Femur (tissue), 1 donor: ENCODE measurements around the gene DHRS7B.
"Not testable (repeated sequence)": the region's sequence is repeated elsewhere in the genome, so short reads cannot be mapped to it uniquely, and the experiment has no call there.

Source experiments
- DNase-seq: peaks from one replicate; pipeline ENCODE4 v3.0.0-alpha.2; 2017

The DHRS7B gene

DNA sequence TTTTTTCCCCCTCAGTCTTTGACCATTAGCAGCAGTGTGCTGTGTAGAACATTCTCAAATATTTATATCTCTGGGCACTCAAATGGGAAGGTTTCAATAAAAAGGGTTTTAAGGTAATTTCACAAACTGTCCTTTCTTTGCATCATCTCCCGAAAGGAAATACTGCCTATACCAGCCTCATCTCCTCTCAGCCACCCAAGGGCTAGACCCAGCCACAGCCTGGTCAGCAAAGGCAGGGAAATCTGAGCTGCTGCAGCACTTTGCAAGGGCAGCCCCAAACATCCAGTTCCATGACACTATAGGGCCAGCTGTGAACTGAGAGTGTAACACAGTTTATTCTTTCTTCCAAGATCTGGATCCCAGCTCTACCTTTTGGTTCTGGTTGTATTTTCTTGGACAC is 58.3 kb downstream of the DHRS7B start:
- peak; percentile 10 for DNase-seq

DNA sequence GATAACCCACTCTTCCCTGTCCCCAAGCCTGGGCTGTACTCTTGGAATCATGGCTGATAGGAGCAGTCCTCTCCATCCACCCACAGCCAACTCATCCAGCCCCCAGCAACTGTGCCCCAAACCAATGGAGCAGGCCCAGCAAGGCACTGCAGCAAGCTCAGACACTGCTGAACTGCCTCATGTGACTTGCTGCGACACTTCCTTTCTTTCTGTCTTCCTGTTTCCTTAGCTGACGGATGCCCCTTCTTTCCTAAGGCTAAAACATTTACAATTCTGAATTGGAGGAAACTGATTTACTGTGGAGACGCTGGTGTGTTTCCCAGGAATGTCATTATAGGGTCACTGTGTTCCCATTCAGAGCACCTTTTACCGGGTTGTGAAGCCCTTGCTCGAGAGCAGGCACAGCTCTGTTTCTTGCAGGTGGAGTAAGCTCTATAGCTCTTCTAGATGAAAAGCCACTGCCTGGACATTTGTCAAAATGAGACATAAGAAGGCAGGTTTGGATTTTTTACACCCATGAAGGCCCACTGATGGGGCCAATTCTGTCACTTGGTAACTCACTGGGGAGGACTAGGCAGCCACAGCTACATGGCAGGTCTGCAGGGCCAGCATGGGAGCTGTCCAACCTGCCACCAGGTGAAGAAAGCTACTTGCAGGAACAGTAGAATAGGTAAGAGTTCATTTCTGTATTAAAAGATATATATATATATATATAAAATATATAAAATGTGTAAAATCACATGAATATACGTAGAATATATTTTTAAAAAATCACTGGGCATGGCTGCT is 59.8 kb downstream of the DHRS7B start:
- peak; percentile 25 for DNase-seq

DNA sequence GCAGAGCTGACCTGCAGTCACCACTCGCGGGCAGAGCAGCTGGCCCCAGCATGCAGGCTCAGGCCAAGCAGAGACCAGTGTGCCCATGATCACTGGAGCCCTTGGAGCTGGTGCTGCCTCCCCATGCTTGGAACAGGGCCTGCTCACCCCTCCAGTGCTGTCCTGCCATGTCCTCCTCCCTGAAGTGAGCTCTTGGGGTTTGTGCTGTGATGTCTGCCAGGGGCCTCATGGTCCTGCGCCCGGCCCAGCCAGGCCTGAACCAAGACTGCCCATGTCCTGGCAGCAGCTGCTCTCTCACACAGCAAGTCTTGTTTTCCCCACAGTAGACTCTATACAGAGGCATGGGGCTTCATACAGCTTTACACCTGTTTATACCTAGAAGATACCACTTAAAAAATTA is 62.6 kb downstream of the DHRS7B start:
- no peak for DNase-seq

DNA sequence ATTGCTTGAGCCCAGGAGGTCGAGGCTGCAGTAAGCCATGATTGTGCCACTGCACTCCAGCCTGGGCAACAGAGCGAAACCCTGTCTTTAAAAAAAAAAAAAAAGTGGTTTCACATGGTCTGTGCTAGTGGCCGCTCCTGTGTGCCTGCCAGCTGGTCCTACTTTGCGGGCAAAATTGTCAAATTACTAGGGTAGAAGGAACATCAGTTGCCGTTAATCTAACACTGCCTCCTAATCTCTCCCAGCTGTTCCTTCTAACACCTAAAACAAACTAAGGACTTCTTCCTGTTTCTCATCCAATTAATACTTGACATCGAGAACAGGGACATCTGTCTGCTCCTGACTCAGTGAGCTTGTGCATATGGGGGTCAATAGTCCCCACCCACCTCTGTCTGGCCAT is 63.3 kb downstream of the DHRS7B start:
- DNase-seq: no peak

DNA sequence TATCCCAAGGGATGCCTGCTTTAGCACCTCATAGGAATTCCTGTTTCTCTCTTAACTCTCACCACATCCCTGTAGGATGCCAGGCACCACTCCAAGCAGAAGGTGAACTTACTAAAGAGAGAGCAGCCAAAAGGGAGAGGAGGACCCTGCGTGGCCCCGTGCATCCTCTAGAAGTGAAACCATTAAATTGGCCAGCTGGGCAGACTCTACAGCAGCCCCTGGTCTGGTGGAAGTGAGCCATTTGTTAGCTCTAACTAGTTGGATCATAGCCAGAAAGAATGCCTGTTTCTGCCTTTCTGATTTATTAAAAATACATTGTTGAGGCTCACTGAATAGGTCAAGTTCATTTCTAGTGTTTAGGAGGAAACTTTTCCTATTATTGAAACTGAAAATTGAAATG is 64.9 kb downstream of the DHRS7B start:
- DNase-seq: no peak

DNA sequence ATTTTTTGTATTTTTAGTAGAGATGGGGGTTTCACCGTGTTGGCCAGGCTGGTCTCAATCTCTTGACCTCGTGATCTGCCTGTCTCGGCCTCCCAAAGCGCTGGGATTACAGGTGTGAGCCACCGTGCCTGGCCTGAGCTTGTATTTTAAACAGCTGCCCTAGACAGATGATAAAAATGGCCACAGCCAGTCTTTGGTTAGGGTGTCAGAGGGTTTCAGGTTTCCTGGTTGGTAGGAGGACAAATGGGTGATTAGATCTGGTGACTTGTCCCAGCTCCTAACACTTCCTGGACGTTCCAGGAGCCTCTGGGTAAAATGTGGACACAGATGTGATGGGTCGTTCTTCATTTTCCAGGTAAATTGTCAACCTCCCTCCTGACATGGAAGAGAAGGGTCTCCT is 65.7 kb downstream of the DHRS7B start:
- not testable (repeated sequence) for DNase-seq

DNA sequence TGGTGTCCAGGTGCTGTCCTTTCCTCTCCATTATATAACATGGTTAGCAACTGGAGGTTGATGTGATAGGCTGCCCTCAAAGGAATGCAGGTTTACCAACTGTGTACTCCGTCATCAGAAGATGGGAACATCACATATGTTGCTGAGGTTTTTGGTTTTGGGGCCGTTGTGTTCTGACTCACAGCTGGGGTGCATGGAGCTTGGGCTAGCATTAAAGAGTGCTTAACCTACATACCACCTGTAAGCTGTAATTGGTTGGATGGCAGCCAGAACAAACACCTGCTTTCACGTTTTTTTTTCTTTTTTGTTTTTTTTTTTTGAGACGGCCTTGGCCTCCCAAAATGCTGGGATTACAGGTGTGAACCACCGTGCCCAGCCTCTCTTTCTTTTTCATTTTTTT is 66.3 kb downstream of the DHRS7B start:
- no peak for DNase-seq

DNA sequence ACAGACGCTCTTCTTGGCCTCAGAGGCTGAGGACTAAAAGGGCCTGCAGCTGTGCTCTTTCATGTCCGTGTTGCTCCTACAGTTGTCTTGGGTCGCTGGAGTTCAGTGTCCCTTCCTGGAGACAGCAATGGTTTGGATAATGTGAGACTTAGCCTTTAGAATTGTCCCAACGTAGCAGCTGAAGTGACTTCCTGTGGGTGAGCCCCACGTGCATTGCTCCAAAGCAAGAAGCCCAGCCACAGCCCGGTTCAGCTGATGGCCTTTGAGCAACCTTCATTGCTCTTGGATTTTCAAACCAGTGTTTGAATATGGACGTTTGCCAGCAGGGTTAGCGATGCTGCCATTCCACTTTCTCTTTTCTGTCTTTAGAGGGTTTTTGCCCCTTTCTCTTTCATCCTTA is 67.5 kb downstream of the DHRS7B start:
- DNase-seq: peak; percentile 44

DNA sequence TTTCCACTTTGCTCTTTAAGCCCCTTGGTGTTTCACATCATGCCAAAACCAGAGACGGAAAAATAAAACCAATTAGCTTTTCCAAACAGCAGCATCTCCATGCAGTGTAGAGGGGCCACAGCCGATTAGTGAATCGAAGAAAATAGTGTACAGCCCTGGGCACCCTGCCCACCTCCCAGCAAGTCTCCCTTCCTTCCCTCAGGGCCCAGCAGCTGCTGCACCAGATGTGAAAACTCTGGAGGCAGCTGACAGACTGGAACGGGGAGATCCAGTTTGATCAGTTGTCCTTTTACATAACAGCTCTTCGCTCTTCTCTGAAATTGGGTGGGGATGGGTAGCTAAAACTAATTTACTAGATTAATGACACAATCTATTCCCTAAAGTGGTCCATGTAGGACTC is 67.9 kb downstream of the DHRS7B start:
- peak; percentile 83 for DNase-seq

DNA sequence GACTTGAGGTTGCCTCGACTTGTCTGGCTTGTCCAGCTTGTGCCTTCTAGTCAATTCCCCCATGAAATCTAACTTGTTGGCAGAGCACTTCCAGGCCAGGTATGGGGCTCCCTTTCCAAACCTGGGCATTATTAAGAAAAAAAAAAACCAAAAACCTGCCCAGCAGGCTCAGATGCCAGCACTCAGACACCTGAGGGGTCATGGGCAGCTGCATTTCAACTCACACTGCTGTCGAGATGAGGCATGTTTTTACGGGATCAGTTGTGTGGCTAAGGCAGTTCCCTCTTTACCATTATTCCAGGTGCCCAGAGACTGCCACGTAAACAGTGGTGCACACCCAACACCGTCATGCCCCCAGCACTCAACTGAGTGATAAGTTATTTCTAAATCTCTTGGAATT is 69.4 kb downstream of the DHRS7B start:
- peak; percentile 2 for DNase-seq

DNA sequence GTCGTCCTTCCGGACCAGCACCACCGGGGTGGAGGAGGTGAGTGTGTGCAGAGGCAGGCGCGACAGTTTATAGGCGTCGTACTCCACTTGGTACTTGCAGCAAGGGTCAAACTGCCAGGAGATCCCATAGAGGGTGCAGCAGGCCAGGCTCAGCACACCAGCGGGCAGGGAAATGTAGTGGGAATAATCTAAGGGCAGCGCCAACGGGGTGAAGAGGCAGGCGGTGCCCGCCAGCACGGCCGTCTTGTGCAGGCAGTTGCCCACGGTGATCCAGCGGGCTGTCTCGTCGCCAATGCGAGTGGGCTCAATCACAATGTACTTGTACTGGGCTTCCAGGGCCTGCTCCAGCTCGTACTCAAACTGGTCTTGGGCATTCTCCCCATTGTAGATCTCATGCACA is 71.6 kb downstream of the DHRS7B start:
- DNase-seq: peak; percentile 9

DNA sequence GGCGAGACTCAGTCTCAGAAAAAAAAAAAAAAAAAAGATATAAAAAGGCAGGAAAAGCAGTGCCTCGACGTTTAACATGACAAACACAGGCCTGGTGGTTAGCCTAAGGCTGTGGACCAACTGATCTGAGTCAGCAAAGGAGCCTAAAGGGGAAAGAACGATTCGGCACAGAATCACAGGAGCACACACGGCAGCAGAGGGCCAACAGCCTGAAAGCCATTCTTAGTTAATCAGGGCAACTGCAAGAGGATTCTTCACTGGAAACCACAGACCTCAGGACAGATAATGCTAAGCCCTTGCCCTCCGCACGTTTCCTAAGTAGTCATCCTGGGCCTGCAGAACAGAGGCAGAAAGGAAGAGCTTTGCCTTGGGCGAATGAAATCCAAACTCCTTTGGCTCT is 72.5 kb downstream of the DHRS7B start:
- DNase-seq: peak; percentile 7

DNA sequence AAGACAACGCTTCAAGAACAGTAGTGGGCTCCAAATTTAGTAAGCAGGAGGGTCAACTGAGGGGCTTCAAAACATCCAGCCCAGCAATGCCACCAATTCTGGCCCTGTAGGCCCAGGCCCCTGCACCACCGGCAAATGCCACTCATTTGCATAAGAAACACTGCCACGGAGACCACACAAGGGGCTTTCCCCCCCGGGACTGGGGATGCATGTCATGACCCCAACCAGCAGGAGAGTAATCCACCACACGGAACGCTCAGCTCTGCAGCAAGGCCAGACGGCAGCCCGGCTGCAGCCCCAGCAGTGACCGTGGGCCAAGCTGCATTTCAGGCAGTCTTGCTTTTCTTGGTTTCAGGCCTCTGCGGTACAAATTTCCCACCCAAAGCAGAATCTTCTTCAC is 73.1 kb downstream of the DHRS7B start:
- peak; percentile 10 for DNase-seq

DNA sequence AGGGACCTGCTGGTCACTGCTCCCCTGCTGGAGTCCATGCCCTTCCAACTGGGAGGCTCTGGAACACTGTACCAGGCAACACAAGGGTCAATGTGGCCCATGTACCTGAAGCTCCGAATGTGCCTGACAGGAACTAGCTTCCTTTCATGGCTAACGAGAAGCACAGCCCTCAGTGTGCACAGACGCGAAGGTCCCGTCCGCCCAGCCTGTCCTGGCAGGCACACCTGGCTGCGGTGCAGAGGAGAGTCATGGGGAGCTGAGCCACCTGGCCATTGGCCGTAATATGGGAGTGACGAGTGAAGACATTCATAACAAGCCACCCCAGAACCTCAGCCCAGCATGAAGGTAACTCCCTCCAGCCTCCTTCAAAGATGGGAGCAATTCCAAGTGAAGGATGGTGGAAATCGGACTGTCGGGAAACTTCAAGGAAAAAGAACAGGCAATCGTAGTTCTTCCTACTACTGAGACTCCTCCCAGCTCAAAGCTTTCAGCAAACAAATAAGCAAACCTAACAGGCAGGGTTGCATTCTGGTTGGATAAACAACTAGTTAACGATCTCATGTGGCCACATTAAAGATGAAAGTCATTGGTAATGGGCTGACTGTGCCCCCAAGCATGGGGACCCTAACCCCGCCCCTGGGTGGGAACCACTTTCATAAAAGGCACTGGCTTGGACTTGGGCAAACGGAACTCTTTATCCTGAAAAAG is 74.0 kb downstream of the DHRS7B start:
- peak; percentile 15 for DNase-seq

DNA sequence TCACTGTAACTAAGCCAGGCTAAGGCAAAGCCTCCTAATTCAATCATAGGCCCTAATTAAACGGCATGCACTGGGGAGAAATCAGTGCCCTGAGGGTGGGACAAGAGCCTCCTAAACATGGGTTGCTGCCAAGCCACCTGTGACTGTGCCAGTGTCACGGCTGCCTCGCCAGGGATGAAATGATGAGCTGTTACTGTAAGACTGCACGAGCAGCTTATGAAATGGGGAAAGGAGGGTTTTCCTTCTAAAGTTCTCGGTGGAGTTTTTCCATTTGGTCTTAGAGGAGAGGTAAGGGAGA is 74.5 kb downstream of the DHRS7B start:
- no peak for DNase-seq

DNA sequence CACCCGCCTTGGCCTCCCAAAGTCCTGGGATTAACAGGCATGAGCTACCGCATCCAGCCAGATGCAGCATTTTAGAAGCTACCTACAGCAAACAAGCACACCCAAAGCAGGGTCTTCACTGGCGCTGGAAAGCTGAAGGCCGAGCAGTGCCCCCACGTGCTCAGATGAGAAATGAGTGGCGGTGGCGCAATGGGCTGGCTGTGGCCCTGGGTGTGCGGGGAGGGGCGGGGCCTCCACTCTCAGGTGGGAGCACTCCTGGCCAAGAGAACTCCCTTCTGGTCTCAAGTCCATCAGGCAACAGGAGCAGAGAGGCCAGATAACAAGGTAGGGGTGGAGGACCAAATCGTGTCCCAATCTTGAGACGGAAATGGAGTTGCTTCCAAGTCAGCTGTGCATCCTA is 75.1 kb downstream of the DHRS7B start:
- no peak for DNase-seq

DNA sequence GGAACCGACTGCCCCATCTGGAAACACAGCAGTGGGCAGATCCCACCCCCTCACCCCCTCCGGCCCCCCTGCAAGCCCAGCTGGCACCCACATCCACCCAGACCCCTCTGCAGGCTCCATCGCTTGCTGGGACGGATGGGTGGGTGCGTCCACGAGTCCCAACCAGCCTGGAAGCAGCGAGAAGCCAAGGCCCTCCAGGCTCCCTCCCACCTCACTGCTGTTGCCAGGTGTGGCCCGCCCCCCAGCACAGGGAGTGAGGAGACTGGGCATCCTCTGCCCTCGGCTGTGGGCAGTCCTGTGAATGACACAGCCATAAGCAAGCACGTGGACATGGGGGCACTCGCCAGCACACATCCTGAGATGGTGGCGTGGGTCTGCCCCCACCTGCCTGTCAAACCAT is 75.7 kb downstream of the DHRS7B start:
- no peak for DNase-seq

DNA sequence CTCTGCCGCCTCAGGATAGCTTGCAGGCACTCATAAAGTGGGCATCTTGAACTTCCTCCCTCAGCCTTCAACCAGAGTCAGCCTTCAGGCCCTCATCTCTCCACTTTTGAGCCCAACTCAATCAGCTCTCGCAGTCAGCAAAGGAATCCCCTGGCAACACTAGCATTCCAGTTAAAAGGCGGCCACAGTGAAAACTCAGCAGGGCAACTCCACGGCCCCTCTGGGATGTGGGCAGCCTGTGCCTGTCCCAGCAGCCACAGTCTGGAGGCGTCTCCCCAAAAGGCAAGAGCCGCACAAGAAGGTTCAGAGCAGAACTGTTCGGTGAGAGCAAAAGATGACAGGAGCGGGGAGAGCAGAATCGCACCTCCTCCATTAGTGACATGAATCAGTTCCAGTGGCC is 78.2 kb downstream of the DHRS7B start:
- peak; percentile 13 for DNase-seq

DNA sequence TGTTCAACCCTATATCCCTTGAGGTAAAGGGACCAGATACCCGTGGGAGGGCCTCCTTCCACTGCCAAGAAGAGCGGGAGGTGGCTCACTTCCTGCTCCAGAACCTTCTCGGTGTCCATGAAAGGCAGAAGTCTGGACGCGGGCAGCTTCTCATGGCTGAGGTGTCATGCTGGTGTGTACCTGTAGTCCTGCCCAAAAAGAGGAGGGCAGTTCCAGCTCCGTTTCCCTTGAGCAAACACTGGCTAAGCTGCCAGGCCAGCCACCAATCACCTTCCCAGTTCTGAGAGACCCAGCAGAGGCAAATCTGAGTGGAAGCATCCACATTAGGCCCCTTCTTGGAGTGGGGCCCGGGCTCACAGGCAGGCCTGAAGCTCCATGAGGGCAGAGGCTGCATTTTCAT is 81.6 kb downstream of the DHRS7B start:
- DNase-seq: no peak

DNA sequence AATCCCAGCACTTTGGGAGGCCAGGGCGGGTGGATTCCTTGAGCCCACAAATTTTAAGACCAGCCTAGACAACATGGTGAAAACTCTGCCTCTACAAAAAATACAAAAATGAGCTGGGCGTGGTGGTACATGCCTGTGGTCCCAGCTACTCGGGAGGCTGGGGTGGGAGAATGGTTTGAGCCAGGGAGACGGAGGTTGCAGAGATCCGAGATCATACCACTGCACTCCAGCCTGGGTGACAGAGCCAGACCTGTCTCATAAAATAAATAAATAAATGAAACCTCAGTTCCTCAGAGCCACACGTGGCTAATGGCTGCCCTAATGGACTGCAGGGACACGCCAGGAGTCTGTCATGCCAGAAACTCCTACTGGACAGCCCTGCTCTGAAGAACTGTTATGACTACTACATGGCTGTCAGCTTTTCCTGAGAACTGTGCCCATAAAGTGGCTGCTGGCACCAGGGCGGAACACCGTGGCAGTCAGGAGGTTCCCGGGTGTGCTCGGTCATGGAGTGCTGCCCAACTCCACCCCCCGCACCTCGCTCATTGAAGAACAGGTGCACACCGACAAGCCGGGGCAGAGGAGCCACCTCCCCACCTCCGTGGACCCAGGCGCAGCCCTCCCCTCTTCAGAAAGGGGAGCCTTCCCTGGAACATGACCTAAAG is 82.9 kb downstream of the DHRS7B start:
- DNase-seq: no peak

DNA sequence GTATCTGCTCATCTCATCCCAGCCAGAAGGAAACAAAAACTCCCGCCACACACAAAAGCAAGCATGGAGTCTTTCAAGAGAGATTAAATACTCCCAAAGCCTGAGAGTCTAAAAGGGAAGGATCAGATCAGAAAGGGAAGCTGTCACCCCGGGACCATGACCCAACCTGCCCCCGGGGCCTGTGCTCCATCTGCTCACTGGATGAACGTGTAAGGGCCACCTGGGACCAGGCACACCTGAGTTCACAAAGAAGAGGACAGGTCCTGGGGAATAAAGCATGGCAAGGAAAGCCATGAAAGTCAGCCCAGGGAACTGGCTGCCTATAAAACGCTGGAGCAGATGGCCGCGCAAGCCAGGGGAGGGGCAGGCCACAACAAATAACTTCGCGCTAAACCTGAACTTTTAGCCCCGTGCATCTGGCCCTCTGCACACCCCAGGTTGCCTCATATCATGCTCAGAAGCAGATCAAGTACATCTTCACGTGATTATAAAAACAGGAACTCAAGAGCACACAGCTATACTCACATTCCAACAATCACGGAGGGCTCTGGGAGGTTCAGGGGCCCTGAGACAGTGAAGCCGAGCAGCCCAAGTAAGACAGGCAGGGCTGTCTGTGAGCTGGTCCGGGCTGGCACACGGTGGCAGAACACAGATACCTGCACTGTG is 83.8 kb downstream of the DHRS7B start:
- no peak for DNase-seq

DNA sequence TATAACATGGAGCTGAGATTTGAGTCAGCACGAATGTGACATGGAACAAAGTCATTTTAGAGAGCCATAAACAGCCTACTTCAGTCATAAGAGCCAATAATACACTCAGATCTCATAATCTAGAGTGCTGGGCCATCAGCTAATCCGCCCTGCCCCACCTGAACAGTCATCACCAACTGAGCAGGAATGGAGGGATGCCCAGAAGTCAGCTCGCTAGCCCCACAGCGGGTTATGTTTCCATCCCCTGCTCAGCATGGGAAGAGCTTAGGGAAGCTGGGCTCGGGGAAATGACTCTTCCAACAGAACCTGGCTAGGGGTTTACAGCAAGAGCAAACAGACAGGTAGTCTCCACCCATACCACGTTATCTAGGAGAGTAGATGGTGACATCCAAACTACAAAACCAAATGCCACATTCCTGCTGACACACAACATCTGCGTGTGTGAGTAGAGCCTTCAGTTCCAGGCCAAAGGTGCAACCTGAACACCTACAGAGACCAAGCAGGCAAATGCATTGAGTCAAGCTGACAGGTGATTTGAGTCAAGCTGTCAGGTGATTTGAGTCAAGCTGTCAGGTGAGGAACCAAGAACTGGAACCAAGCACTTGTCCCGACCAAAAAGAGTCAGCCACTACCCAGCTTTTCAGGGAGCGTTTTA is 85.2 kb downstream of the DHRS7B start:
- no peak for DNase-seq
